Cardiac fibroblast (primary cell): ENCODE results near the gene H2BK1.

Source experiments
- DNase-seq, 2 donors: peaks; one replicate each; pipeline versions ENCODE4 v3.0.0 to v3.0.0-alpha.2; 2010; ENCODE audit warnings: low read depth in 2 of 2
- H3K4me3 ChIP-seq, 2 donors: replicated peaks in 1 of 2; 1 replicate in 1 of 2; 2 replicates in 1 of 2; pipeline ENCODE4 v1.5.1; 2011; ENCODE audit warnings: low read depth in 2 of 2, low read length in 2 of 2, mild to moderate bottlenecking in 2 of 2, moderate library complexity in 1 of 2
- CTCF ChIP-seq: IDR thresholded peaks from one replicate; pipeline ENCODE4 v1.5.1; 2011; ENCODE audit warnings: low read depth, mild to moderate bottlenecking, low read length, inconsistent platforms

Gene H2BK1

DNA sequence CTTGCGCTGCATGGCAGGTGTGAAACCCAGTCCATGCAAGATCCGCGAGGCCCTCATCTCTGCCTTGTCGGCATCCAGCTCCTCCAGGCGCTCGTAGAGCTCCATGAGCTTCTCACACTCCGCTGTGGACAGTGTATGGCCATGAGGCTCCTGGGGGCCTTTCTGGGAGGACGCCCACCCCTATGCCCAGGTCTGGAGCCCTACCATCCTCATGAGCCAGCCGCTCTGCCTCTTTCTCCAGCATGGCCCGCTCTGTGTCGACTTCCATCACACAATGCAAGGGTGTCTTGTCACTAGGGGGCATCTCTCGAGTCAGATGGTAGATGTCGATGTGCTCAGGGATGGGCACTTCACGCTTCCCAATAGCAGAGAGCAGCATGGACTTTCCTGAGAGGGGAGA is 13.4 kb upstream of the H2BK1 start:
- no peak for TF ChIP-seq CTCF
- H3K4me3 ChIP-seq = no peak overlapping the region
- no peak for DNase-seq

DNA sequence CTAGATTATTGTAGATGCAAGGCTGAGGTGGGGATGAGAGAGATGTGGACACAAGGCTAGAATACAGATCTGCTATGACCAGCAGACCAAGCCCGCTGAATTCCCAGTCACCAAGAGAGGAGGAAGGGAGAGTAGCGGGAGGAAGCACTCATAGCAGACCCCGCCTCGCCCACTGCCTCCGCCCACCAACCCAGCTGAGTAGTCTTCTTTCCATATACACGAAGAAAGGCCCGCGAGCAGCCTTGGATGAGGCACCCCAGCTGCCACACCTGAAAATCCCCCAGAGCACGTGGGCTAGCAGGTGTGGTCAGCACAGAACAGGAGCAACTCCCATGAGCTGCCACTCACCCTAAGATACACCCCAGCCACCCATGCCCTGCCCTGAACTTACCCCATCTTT is 7.9 kb upstream of the H2BK1 start:
- DNase-seq = no peak
- H3K4me3 ChIP-seq = no peak overlapping the region
- no peak for TF ChIP-seq CTCF

DNA sequence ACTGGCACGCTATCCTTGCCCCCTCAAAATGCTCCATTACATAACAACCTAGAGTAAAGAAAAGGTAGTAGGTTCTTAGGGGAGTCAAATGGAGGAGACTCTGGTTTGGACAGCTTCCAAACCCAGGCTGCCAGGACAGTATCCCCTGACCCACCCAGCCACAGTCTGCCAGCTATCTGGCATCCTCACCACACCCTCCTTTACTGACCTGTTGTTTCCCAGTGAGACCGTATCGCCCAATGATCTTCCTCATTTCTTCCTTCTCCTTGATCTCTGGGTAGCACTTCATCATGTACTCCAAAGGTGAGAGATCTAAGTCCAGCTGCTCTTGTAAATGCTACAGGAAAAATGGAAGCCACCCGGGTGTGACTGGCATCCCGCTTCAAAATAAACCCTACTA is 5.1 kb upstream of the H2BK1 start:
- no peak overlapping the region for H3K4me3 ChIP-seq
- TF ChIP-seq CTCF = no peak
- no peak for DNase-seq

GRCh38 chr7:151213826-151214225 is 3.5 kb upstream of the H2BK1 start:
- DNase-seq = no peak
- no peak for TF ChIP-seq CTCF

DNA sequence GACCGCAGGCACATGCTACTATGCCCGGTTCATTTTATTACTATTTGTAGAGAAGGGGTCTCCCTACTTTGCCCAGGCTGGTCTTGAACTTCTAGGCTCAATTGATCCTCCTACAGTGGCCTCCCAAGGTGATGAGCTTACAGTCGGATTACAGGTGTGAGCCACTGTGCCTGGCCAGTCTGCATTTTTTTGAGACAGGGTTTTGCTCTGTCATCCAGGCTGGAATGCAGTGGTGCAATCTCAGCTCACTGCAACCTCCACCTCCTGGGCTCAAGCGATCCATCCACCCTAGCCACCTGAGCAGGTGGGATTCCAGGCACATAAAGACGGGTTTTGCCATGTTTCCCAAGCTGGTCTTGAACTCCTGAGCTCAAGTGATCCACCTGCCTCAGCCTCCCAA is 2.3 kb upstream of the H2BK1 start:
- TF ChIP-seq CTCF = no peak
- H3K4me3 ChIP-seq = no peak overlapping the region
- no peak for DNase-seq

More at GRCh38 chr7:151213826-151214225, 3.5 kb upstream of the H2BK1 start:
- no peak overlapping the region for H3K4me3 ChIP-seq

DNA sequence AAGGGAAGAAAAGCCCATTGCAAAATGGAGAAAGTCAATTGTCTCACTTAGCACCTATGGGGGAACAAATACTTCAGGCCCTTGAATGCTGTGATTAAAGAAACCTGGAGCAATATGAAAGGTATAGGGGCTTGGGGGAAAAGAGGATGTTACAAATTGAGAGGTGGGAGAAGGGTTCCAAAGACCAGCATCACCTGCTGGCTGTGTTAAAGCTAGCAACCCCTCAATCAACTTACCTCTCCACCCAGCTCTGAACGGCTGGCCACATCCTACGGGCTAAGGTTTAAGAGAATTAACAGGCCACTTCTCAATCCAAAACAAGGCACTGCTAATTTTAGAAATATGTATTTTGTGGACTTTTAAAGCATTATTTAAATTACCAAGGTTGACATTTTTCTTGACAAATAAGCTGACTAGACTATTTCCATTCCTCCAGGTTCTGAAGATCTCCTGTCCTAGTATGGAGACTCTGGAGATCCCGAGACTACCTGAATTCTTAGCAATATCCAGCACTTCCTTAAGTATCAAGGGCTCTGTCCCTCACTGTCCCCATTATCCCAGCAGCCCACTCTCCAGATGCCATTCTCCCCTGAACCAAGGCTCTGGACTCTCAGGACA is 976 bp upstream of the H2BK1 start:
- no peak for DNase-seq
- no peak for TF ChIP-seq CTCF
- H3K4me3 ChIP-seq = no peak overlapping the region

DNA sequence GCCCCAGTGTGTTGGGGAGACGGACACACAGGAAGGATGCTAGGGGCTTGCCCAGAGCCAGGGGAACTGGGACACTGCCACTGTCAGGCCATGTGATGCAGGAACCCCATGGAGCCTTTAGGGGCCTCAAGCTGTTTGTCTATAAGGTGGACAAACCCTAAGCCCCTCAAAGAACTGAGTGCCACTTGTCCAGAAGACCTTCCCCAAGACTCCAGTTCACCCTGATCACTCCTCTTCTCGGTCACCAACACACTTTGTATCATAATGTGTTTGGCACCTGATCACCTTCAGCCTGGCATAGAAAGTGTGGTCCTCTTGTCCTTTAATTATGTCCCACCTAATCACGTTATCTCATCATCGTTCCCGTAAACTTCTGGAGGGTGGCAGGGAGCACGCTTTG is 700 bp downstream of the H2BK1 start:
- no peak overlapping the region for H3K4me3 ChIP-seq
- DNase-seq = no peak
- no peak for TF ChIP-seq CTCF
